Measurements from ENCODE around the gene APLP1.

Gene APLP1

GRCh38 chr19:35901055-35901644 lies 32.8 kb downstream of the APLP1 start:
- TF ChIP-seq EZH2 (IDR thresholded peaks at IDR 0.05; ENCODE audit: borderline replicate concordance, low read depth, low read length, severe bottlenecking) (no peak), CTCF (IDR thresholded peaks at IDR 0.05; ENCODE audit: borderline replicate concordance, extremely low read depth, low read length, poor library complexity, severe bottlenecking) (no peak)
- DNase-seq (no peak), ATAC-seq (ENCODE audit: insufficient read depth, low read depth) (no peak)
- H3K36me3 ChIP-seq (ENCODE audit: insufficient read depth, low read length): peaks cover 15% of the 10 kb centered on the region
- peak overlapping the region; percentile 94 for H3K9ac ChIP-seq (ENCODE audit: low read depth, low read length)
- no peak overlapping the region for H3K27ac ChIP-seq (ENCODE audit: low read length)
- no peak overlapping the region for H2AFZ ChIP-seq (ENCODE audit: low read depth, low read length)
- peaks cover 52% of the 10 kb centered on the region for H3K4me1 ChIP-seq (ENCODE audit: insufficient read depth, low read length)
- no peaks in the 10 kb centered on the region for H4K20me1 ChIP-seq (ENCODE audit: insufficient read depth, low read length)
- H3K9me3 ChIP-seq (ENCODE audit: insufficient read depth, low read length, severe bottlenecking): no peaks in the 10 kb centered on the region
- peaks cover 10% of the 10 kb centered on the region; the same call in 1 of the 2 replicates for H3K79me2 ChIP-seq (ENCODE audit: insufficient read depth, low read length)
- peak overlapping the region; percentile 98 for H3K4me2 ChIP-seq (ENCODE audit: insufficient read depth, low read length)
- H3K4me3 ChIP-seq (ENCODE audit: low read depth in 1 of 2, low read length in 2 of 2): peak overlapping the region in 1 of 2 experiments; percentile 96; a peak in 2 of 4 replicates
- H3K27me3 ChIP-seq (ENCODE audit: insufficient read depth, low read length, poor library complexity): no peaks in the 10 kb centered on the region

GRCh38 chr19:35901854-35902661 lies 33.7 kb downstream of the APLP1 start, which contains the start of gene HCST:
Gene HCST, plus strand, starts transcription at chr19:35902529. Its CDS starts 65 bp downstream, at chr19:35902594.
- peak within 1 kb of the TSS; percentile 70 for H2AFZ ChIP-seq (ENCODE audit: low read depth, low read length)
- ATAC-seq (ENCODE audit: insufficient read depth, low read depth): no peak
- peak; percentile 50 for DNase-seq
- peak within 1 kb of the TSS; percentile 40 for H3K27ac ChIP-seq (ENCODE audit: low read length)
- peaks cover 52% of the 10 kb centered on the region for H3K4me1 ChIP-seq (ENCODE audit: insufficient read depth, low read length)
- peaks cover 6% of the 10 kb centered on the region for H3K36me3 ChIP-seq (ENCODE audit: insufficient read depth, low read length)
- H3K27me3 ChIP-seq (ENCODE audit: insufficient read depth, low read length, poor library complexity): no peaks in the 10 kb centered on the region
- H3K4me2 ChIP-seq (ENCODE audit: insufficient read depth, low read length): peak within 1 kb of the TSS; percentile 98
- TF ChIP-seq EZH2 (IDR thresholded peaks at IDR 0.05; ENCODE audit: borderline replicate concordance, low read depth, low read length, severe bottlenecking) (no peak), CTCF (IDR thresholded peaks at IDR 0.05; ENCODE audit: borderline replicate concordance, extremely low read depth, low read length, poor library complexity, severe bottlenecking) (no peak)
- peak within 1 kb of the TSS; percentile 7 to 55; a peak in 3 of 4 replicates for H3K4me3 ChIP-seq (ENCODE audit: low read depth in 1 of 2, low read length in 2 of 2)
- H3K9ac ChIP-seq (ENCODE audit: low read depth, low read length): peak within 1 kb of the TSS; percentile 52
- H3K9me3 ChIP-seq (ENCODE audit: insufficient read depth, low read length, severe bottlenecking): no peaks in the 10 kb centered on the region
- no peaks in the 10 kb centered on the region for H4K20me1 ChIP-seq (ENCODE audit: insufficient read depth, low read length)
- peaks cover 10% of the 10 kb centered on the region; the same call in 1 of the 2 replicates for H3K79me2 ChIP-seq (ENCODE audit: insufficient read depth, low read length)

- H2AFZ ChIP-seq (ENCODE audit: low read depth, low read length): peak overlapping the region; percentile 70
These were observed 34.6 kb downstream of the APLP1 start for GRCh38 chr19:35902870-35903475.

More at GRCh38 chr19:35902870-35903475, 34.6 kb downstream of the APLP1 start:
- Histone ChIP-seq H4K20me1 (ENCODE audit: insufficient read depth, low read length) (no peaks in the 10 kb centered on the region), H3K79me2 (ENCODE audit: insufficient read depth, low read length) (peaks cover 10% of the 10 kb centered on the region; the same call in 1 of the 2 replicates), H3K9ac (ENCODE audit: low read depth, low read length) (peak overlapping the region; percentile 52), H3K36me3 (ENCODE audit: insufficient read depth, low read length) (peaks cover 3% of the 10 kb centered on the region; the same call in 1 of the 2 replicates), H3K27ac (ENCODE audit: low read length) (peak overlapping the region; percentile 40), H3K4me3 (ENCODE audit: low read depth in 1 of 2, low read length in 2 of 2) (peak overlapping the region; percentile 7 to 55; a peak in 3 of 4 replicates), H3K4me1 (ENCODE audit: insufficient read depth, low read length) (peaks cover 52% of the 10 kb centered on the region), H3K4me2 (ENCODE audit: insufficient read depth, low read length) (peak overlapping the region; percentile 64), H3K27me3 (ENCODE audit: insufficient read depth, low read length, poor library complexity) (no peaks in the 10 kb centered on the region), H3K9me3 (ENCODE audit: insufficient read depth, low read length, severe bottlenecking) (no peaks in the 10 kb centered on the region)
- no peak for DNase-seq
- TF ChIP-seq CTCF (IDR thresholded peaks at IDR 0.05; ENCODE audit: borderline replicate concordance, extremely low read depth, low read length, poor library complexity, severe bottlenecking): no peak
- ATAC-seq (ENCODE audit: insufficient read depth, low read depth): no peak
